Stimulated activated CD4-positive, alpha-beta T cell treated with anti-CD3 and anti-CD28 coated beads, TNF-alpha, amount 100 ng/mL, for 4 hours (primary cell): Measurements from ENCODE around the gene TGFBR3.

Experiments used
- DNase-seq, 3 experiments: peaks; one replicate each; pipeline ENCODE4 v3.0.0-alpha.2; 2020; ENCODE audit warnings: low read depth in 3 of 3

Gene TGFBR3

GRCh38 chr1:91734761-91735160, 151.2 kb downstream of the TGFBR3 start:
- DNase-seq, result no peak

GRCh38 chr1:91733108-91733710, 152.7 kb downstream of the TGFBR3 start:
- DNase-seq, result no peak

GRCh38 chr1:91732291-91733107, 153.5 kb downstream of the TGFBR3 start:
- no peak for DNase-seq

GRCh38 chr1:91731815-91732214, 154.1 kb downstream of the TGFBR3 start:
- peak in 2 of 3 experiments; percentile 21 to 30 for DNase-seq

- no peak for DNase-seq
Observed at GRCh38 chr1:91730801-91731732, 154.9 kb downstream of the TGFBR3 start.

GRCh38 chr1:91729621-91730358, 156.2 kb downstream of the TGFBR3 start:
- DNase-seq, result no peak

GRCh38 chr1:91727763-91728162, 158.2 kb downstream of the TGFBR3 start:
- no peak for DNase-seq

GRCh38 chr1:91725989-91726721, 159.8 kb downstream of the TGFBR3 start:
- no peak for DNase-seq

- no peak for DNase-seq
Observed at GRCh38 chr1:91725618-91725988, 160.3 kb downstream of the TGFBR3 start.

- DNase-seq, result no peak
Observed at GRCh38 chr1:91724644-91725043, 161.3 kb downstream of the TGFBR3 start.

GRCh38 chr1:91724231-91724630, 161.7 kb downstream of the TGFBR3 start:
- no peak for DNase-seq

GRCh38 chr1:91720044-91720443, 165.9 kb downstream of the TGFBR3 start:
- no peak for DNase-seq

- DNase-seq, result no peak
Observed at GRCh38 chr1:91718877-91719276, 167.1 kb downstream of the TGFBR3 start.

GRCh38 chr1:91718368-91718767, 167.6 kb downstream of the TGFBR3 start:
- no peak for DNase-seq

GRCh38 chr1:91717839-91718238, 168.1 kb downstream of the TGFBR3 start:
- no peak for DNase-seq

- no peak for DNase-seq
Observed at GRCh38 chr1:91716339-91716738, 169.6 kb downstream of the TGFBR3 start.

- DNase-seq, result no peak
Observed at GRCh38 chr1:91715416-91716000, 170.4 kb downstream of the TGFBR3 start.

- no peak for DNase-seq
Observed at GRCh38 chr1:91714867-91715381, 171.0 kb downstream of the TGFBR3 start.

- no peak for DNase-seq
Observed at GRCh38 chr1:91712981-91713841, 172.7 kb downstream of the TGFBR3 start.
